ENCODE data around the gene SRP54. TPM values are rescaled to one million over a fixed set of nuclear protein-coding genes. Genes with fewer than 3 reads are reported as not detected.

The SRP54 gene
- total and polyA plus RNA-seq, 2 of the 13 experiments (the other 11 are each of a cell fraction or from before 2014, with no cell fraction given), result 42.2 to 207 TPM

GRCh38 chr14:34982421-34983147, at the start of gene SRP54 (continued):
- TF ChIP-seq ZBTB44 (CRISPR knock-in tag; IDR thresholded peaks at IDR 0.05) (peak; percentile 85), ELK4 (CRISPR knock-in tag; IDR thresholded peaks at IDR 0.05; ENCODE audit: borderline replicate concordance) (peak; percentile 94; the same call in 1 of the 2 replicates), PBX3 (CRISPR knock-in tag; IDR thresholded peaks at IDR 0.05; ENCODE audit: borderline replicate concordance) (no peak; the same call in 1 of the 2 replicates), ZNF891 (CRISPR knock-in tag; IDR thresholded peaks at IDR 0.05) (peak; percentile 3), ZBTB7A (CRISPR knock-in tag; IDR thresholded peaks at IDR 0.05) (peak; percentile 89; the same call in 1 of the 2 replicates), TEAD2 (CRISPR knock-in tag; IDR thresholded peaks at IDR 0.05) (peak; percentile 72; the same call in 1 of the 2 replicates), ZFY (CRISPR knock-in tag; IDR thresholded peaks at IDR 0.05) (peak; percentile 93), EHMT2 (IDR thresholded peaks at IDR 0.05; ENCODE audit: borderline replicate concordance, low read depth, low read length) (peak; percentile 86; the same call in 1 of the 2 replicates), ZNF460 (CRISPR knock-in tag; IDR thresholded peaks at IDR 0.05; ENCODE audit: borderline replicate concordance) (no peak; the same call in 1 of the 2 replicates), ZBTB20 (CRISPR knock-in tag; IDR thresholded peaks at IDR 0.05; ENCODE audit: borderline replicate concordance, low read depth) (peak; percentile 75), CHCHD3 (CRISPR knock-in tag; IDR thresholded peaks at IDR 0.05) (no peak; the same call in 1 of the 2 replicates), HMG20B (CRISPR knock-in tag; conservative IDR thresholded peaks at IDR 0.05) (peak; percentile 71), BHLHE40 (IDR thresholded peaks at IDR 0.05; ENCODE audit: low read length) (peak; percentile 100), MIER3 (CRISPR knock-in tag; IDR thresholded peaks at IDR 0.05; ENCODE audit: borderline replicate concordance) (peak; percentile 92), YEATS4 (CRISPR knock-in tag; IDR thresholded peaks at IDR 0.05; ENCODE audit: borderline replicate concordance) (peak; percentile 100), FOXJ3 (CRISPR knock-in tag; IDR thresholded peaks at IDR 0.05; ENCODE audit: borderline replicate concordance) (peak; percentile 97), MEF2D (CRISPR knock-in tag; IDR thresholded peaks at IDR 0.05) (peak; percentile 81), PHF20 (CRISPR knock-in tag; IDR thresholded peaks at IDR 0.05) (no peak), NPAS2 (CRISPR knock-in tag; IDR thresholded peaks at IDR 0.05; ENCODE audit: borderline replicate concordance) (peak; percentile 83; the same call in 1 of the 2 replicates), NFIC (IDR thresholded peaks at IDR 0.05; ENCODE audit: low read length) (no peak)
- TF ChIP-seq, protein P1, sequence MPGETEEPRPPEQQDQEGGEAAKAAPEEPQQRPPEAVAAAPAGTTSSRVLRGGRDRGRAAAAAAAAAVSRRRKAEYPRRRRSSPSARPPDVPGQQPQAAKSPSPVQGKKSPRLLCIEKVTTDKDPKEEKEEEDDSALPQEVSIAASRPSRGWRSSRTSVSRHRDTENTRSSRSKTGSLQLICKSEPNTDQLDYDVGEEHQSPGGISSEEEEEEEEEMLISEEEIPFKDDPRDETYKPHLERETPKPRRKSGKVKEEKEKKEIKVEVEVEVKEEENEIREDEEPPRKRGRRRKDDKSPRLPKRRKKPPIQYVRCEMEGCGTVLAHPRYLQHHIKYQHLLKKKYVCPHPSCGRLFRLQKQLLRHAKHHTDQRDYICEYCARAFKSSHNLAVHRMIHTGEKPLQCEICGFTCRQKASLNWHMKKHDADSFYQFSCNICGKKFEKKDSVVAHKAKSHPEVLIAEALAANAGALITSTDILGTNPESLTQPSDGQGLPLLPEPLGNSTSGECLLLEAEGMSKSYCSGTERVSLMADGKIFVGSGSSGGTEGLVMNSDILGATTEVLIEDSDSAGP (CRISPR knock-in tag; IDR thresholded peaks at IDR 0.05; ENCODE audit: borderline replicate concordance), result peak; percentile 99
- TF ChIP-seq, protein P2, sequence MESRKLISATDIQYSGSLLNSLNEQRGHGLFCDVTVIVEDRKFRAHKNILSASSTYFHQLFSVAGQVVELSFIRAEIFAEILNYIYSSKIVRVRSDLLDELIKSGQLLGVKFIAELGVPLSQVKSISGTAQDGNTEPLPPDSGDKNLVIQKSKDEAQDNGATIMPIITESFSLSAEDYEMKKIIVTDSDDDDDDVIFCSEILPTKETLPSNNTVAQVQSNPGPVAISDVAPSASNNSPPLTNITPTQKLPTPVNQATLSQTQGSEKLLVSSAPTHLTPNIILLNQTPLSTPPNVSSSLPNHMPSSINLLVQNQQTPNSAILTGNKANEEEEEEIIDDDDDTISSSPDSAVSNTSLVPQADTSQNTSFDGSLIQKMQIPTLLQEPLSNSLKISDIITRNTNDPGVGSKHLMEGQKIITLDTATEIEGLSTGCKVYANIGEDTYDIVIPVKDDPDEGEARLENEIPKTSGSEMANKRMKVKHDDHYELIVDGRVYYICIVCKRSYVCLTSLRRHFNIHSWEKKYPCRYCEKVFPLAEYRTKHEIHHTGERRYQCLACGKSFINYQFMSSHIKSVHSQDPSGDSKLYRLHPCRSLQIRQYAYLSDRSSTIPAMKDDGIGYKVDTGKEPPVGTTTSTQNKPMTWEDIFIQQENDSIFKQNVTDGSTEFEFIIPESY (CRISPR knock-in tag; IDR thresholded peaks at IDR 0.05), result peak; percentile 40; the same call in 1 of the 2 replicates
